ENCODE measurements around the gene COX5A.

DNA sequence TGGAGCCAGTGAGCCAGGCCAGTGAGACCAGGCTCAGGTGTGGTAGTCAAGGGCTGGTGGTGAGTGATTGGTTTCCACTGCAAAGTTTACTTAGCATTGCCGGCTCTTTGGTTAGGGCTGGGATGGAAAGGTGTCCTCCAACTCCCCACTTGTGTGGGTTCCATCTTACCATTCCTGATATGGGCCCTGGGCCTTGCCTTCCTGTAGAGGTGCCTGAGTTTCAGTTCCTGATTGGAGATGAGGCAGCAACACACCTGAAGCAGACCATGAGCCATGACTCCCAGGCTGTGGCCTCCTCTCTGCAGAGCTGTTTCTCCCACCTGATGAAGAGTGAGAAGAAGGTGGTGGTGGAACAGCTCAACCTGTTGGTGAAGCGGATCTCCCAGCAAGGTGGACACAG is 44.9 kb downstream of the COX5A start:
- no peak for TF ChIP-seq CTCF (conservative IDR thresholded peaks at IDR 0.05; ENCODE audit: low read length)
- TF ChIP-seq EZH2phosphoT487 (IDR thresholded peaks at IDR 0.05; ENCODE audit: borderline replicate concordance) = no peak
